ENCODE data around the gene ARHGEF10L. TPM values are rescaled to one million over a fixed set of nuclear protein-coding genes. Genes with fewer than 3 reads are reported as not detected.
"Not testable (repeated sequence)": the region's sequence is repeated elsewhere in the genome, so short reads cannot be mapped to it uniquely, and the experiment has no call there.

Gene ARHGEF10L
- total RNA-seq, 1 donor = 16.8 TPM

DNA sequence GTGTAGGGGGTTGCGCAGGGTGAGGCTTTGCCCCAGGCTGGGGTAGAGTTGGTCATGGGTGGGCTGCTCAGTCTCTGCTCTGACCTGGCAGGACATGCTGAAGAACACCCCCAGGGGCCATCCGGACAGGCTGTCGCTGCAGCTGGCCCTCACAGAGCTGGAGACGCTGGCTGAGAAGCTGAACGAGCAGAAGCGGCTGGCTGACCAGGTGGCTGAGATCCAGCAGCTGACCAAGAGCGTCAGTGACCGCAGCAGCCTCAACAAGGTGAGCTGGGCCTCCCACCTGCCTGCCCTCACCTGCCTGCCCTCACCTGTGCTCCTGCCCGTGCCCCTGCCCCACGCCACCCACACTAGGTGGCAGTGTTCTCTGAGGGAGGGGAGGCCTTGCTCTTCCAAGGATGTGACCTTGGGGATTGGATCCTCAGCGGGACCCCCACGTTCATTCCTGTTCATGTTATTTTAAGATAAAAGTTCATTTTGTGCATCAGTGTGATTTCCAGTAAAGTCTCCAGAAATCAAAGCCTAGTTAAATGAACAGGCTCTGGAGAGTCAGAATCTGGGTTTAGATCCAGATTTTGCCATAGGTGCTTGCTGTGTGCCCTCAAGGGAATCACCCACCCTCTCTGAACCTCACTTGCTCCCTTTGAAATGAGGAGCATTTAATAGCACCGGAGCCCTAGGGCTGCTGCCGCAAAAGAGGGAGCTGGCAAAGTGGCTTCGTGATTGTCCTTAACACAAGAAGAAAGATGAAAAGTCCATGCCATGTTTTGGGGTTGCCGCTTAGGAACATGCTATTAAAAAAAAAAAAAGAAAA, 87.9 kb downstream of the ARHGEF10L start:
- TF ChIP-seq, protein P1, sequence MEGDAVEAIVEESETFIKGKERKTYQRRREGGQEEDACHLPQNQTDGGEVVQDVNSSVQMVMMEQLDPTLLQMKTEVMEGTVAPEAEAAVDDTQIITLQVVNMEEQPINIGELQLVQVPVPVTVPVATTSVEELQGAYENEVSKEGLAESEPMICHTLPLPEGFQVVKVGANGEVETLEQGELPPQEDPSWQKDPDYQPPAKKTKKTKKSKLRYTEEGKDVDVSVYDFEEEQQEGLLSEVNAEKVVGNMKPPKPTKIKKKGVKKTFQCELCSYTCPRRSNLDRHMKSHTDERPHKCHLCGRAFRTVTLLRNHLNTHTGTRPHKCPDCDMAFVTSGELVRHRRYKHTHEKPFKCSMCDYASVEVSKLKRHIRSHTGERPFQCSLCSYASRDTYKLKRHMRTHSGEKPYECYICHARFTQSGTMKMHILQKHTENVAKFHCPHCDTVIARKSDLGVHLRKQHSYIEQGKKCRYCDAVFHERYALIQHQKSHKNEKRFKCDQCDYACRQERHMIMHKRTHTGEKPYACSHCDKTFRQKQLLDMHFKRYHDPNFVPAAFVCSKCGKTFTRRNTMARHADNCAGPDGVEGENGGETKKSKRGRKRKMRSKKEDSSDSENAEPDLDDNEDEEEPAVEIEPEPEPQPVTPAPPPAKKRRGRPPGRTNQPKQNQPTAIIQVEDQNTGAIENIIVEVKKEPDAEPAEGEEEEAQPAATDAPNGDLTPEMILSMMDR (IDR thresholded peaks at IDR 0.05; ENCODE audit: insufficient read depth, low read depth, low read length) = no peak
- no peak overlapping the region for H3K4me3 ChIP-seq (ENCODE audit: low read depth, low read length)
- DNase-seq (ENCODE audit: low read depth) = no peak

DNA sequence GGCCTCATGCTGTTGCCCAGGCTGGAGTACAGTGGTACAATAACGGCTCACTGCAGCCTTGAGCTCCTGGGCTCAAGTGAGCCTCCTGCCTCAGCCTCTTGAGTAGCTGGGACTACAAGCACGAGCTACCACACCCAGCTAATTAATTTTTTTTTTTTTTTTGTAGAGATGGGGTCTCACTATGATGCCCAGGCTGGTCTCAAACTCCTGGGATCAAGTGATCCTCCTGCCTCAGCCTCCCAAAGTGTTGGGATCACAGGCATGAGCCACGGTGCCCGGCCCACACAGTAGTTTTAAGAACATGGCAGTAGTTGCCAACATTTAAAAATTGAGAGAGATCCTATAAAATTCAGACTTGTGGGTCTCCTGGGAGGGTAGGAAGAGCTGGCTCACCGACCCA, 89.5 kb downstream of the ARHGEF10L start:
- H3K4me3 ChIP-seq (ENCODE audit: low read depth, low read length); DNase-seq (ENCODE audit: low read depth): not testable (repeated sequence)

DNA sequence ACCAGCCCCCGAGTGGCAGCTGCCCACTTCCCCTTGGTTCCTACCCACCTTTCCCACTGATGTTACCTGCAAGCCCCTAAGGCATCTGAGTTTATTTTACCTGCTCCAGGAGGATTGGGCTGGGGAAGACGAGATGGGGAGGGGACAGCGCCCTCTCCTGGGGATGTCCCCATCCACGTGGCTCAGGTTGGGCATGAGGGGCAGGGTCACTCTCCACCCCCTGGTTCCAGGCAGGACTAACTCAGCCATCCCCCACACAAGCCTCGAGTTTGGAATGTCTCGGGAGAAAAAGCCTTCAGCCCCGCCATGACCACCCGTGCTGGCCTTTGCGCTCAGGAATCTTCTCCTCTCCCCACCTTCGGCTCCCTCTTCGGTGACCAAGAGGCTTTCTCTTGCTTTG, 90.0 kb downstream of the ARHGEF10L start:
- no peak for DNase-seq (ENCODE audit: low read depth)
- no peak overlapping the region for H3K4me3 ChIP-seq (ENCODE audit: low read depth, low read length)
- TF ChIP-seq, protein P1 (IDR thresholded peaks at IDR 0.05; ENCODE audit: insufficient read depth, low read depth, low read length) = no peak

GRCh38 chr1:17630048-17630830, 90.7 kb downstream of the ARHGEF10L start:
- TF ChIP-seq, protein P1 (IDR thresholded peaks at IDR 0.05; ENCODE audit: insufficient read depth, low read depth, low read length) = no peak
- DNase-seq (ENCODE audit: low read depth) = peak; percentile 63
- no peak overlapping the region for H3K4me3 ChIP-seq (ENCODE audit: low read depth, low read length)

DNA sequence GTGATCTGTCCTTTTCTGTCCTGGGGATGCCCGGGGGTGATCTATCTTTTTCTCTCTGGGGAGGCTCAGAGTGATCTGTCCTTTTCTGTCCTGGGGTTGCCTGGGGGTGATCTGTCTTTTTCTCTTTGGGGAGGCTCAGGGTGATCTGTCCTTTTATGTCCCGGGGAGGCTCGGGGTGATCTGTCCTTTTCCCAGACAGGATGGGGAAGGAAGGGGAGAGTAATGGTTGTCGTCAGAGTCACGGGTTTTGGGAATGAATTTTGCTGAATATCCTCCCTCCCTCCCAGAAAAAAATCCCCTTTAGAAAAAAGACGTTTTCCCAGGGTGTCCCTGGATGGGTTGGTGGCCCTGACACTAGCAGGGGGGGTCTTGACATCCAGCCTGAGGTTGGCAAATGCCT, 91.5 kb downstream of the ARHGEF10L start:
- no peak for DNase-seq (ENCODE audit: low read depth)
- TF ChIP-seq, protein P1 (IDR thresholded peaks at IDR 0.05; ENCODE audit: insufficient read depth, low read depth, low read length) = no peak
- no peak overlapping the region for H3K4me3 ChIP-seq (ENCODE audit: low read depth, low read length)

DNA sequence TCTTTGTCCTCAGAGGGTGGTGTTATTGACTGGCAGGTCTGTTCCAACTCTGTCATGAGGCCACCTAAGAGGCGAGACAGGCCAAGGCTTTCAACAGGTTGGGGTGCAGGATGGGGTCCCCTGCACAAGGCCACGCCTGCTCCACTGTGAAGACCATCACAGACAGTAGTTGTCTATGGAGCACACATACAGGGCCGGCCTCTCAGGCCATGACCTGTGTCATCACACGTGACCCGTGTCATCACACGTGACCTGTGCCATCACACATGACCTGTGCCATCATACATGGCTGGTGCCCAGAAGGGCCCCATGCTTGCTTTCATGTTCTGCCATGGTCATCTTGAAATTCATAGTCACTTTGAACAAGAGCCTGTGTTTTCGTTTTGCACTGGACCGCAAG, 91.9 kb downstream of the ARHGEF10L start:
- no peak for DNase-seq (ENCODE audit: low read depth)
- no peak overlapping the region for H3K4me3 ChIP-seq (ENCODE audit: low read depth, low read length)
- TF ChIP-seq, protein P1 (IDR thresholded peaks at IDR 0.05; ENCODE audit: insufficient read depth, low read depth, low read length) = no peak

DNA sequence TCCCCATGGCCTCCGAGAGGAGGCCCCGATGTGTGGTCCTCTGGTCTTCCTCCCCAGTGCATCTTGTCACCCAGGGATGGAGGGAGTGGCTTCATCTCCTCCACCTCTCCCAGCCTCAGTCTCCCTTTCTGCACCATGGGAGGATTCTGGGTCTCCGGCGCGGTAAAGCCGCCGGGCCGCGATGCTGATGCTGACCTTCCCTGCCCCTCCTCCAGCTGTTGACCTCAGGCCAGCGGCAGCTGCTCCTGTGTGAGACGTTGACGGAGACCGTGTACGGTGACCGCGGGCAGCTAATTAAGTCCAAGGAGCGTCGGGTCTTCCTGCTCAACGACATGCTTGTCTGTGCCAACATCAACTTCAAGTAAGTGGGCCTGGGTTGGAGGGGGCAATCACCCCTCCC, 92.6 kb downstream of the ARHGEF10L start:
- TF ChIP-seq, protein P1 (IDR thresholded peaks at IDR 0.05; ENCODE audit: insufficient read depth, low read depth, low read length) = no peak
- DNase-seq (ENCODE audit: low read depth) = no peak
- H3K4me3 ChIP-seq (ENCODE audit: low read depth, low read length) = no peak overlapping the region
